ENCODE measurements around the gene ASPN.

The ASPN gene

GRCh38 chr9:92494856-92495255 is 12.6 kb upstream of the ASPN start:
- ChIA-PET CTCF (interaction anchor here (1.3 kb wide), 1 partner anchor 8 kb away, joined by 3 read pairs; no protein-coding TSS in a partner anchor), POLR2A (no interaction called here)
- DNase-seq (ENCODE audit: extremely low spot score) = no peak
- no peak for TF ChIP-seq L3MBTL2 (conservative IDR thresholded peaks at IDR 0.05)
- no peak for TF ChIP-seq SUZ12 (IDR thresholded peaks at IDR 0.05)
- TF ChIP-seq HDGF (IDR thresholded peaks at IDR 0.05; ENCODE audit: borderline replicate concordance) = no peak
- TF ChIP-seq PKNOX1 (IDR thresholded peaks at IDR 0.05) = no peak
- no peak for TF ChIP-seq ARNT (IDR thresholded peaks at IDR 0.05)
- no peak for TF ChIP-seq FOXA1 (IDR thresholded peaks at IDR 0.05)
- no peak for TF ChIP-seq ELF4 (IDR thresholded peaks at IDR 0.05)
- TF ChIP-seq CTBP1 (IDR thresholded peaks at IDR 0.05; ENCODE audit: borderline replicate concordance) = no peak
- no peak for TF ChIP-seq ZNF384 (IDR thresholded peaks at IDR 0.05)
- no peak for TF ChIP-seq BHLHE40 (IDR thresholded peaks at IDR 0.05; ENCODE audit: borderline replicate concordance)

- POLR2A ChIA-PET = no interaction called here
- no peak for TF ChIP-seq PKNOX1 (IDR thresholded peaks at IDR 0.05)
- TF ChIP-seq NFRKB (IDR thresholded peaks at IDR 0.05) = no peak
- no peak for TF ChIP-seq L3MBTL2 (conservative IDR thresholded peaks at IDR 0.05)
- no peak for TF ChIP-seq CTBP1 (IDR thresholded peaks at IDR 0.05; ENCODE audit: borderline replicate concordance)
- TF ChIP-seq FOXK2 (IDR thresholded peaks at IDR 0.05) = no peak
- no peak for TF ChIP-seq TARDBP (IDR thresholded peaks at IDR 0.05)
- no peak for TF ChIP-seq ELF4 (IDR thresholded peaks at IDR 0.05)
- no peak for TF ChIP-seq HDGF (IDR thresholded peaks at IDR 0.05; ENCODE audit: borderline replicate concordance)
- TF ChIP-seq BHLHE40 (IDR thresholded peaks at IDR 0.05; ENCODE audit: borderline replicate concordance) = no peak
- no peak for TF ChIP-seq FOXM1 (IDR thresholded peaks at IDR 0.05; ENCODE audit: borderline replicate concordance)
- TF ChIP-seq ZNF384 (IDR thresholded peaks at IDR 0.05) = no peak
- no peak for TF ChIP-seq ARNT (IDR thresholded peaks at IDR 0.05)
- no peak for TF ChIP-seq LEF1 (IDR thresholded peaks at IDR 0.05; ENCODE audit: borderline replicate concordance)
- no peak for TF ChIP-seq SP1 (IDR thresholded peaks at IDR 0.05)
- TF ChIP-seq SUZ12 (IDR thresholded peaks at IDR 0.05) = no peak
- TF ChIP-seq FOXA1 (IDR thresholded peaks at IDR 0.05) = no peak
- no peak for DNase-seq (ENCODE audit: extremely low spot score)
- CTCF ChIA-PET = no interaction called here
These were observed 11.6 kb upstream of the ASPN start for GRCh38 chr9:92493749-92494387.

- TF ChIP-seq HDGF (IDR thresholded peaks at IDR 0.05; ENCODE audit: borderline replicate concordance) (no peak), FOXK2 (IDR thresholded peaks at IDR 0.05) (no peak), LEF1 (IDR thresholded peaks at IDR 0.05; ENCODE audit: borderline replicate concordance) (no peak), TARDBP (IDR thresholded peaks at IDR 0.05) (no peak), NFRKB (IDR thresholded peaks at IDR 0.05) (no peak), FOXM1 (IDR thresholded peaks at IDR 0.05; ENCODE audit: borderline replicate concordance) (no peak), CTBP1 (IDR thresholded peaks at IDR 0.05; ENCODE audit: borderline replicate concordance) (no peak), ZNF384 (IDR thresholded peaks at IDR 0.05) (no peak), FOXA1 (IDR thresholded peaks at IDR 0.05) (no peak), BHLHE40 (IDR thresholded peaks at IDR 0.05; ENCODE audit: borderline replicate concordance) (no peak), L3MBTL2 (conservative IDR thresholded peaks at IDR 0.05) (no peak), SP1 (IDR thresholded peaks at IDR 0.05) (no peak), ELF4 (IDR thresholded peaks at IDR 0.05) (no peak)
- POLR2A ChIA-PET = no interaction called here
- no peak for DNase-seq (ENCODE audit: extremely low spot score)
- CTCF ChIA-PET = no interaction called here
These were observed 10.6 kb upstream of the ASPN start for GRCh38 chr9:92492781-92493401.

GRCh38 chr9:92488681-92489550 is 6.6 kb upstream of the ASPN start:
- TF ChIP-seq ELF4 (IDR thresholded peaks at IDR 0.05) (no peak), FOXK2 (IDR thresholded peaks at IDR 0.05) (no peak), PKNOX1 (IDR thresholded peaks at IDR 0.05) (no peak)
- no peak for DNase-seq (ENCODE audit: extremely low spot score)
- ChIA-PET POLR2A (no interaction called here), CTCF (no interaction called here)

GRCh38 chr9:92486371-92486770 is 4.1 kb upstream of the ASPN start:
- ChIA-PET POLR2A (no interaction called here), CTCF (interaction anchor here (1.0 kb wide), 1 partner anchor 9 kb away, joined by 3 read pairs; no protein-coding TSS in a partner anchor)
- DNase-seq (ENCODE audit: extremely low spot score) = no peak
- TF ChIP-seq FOXA1 (IDR thresholded peaks at IDR 0.05) (no peak), NFRKB (IDR thresholded peaks at IDR 0.05) (no peak), CTBP1 (IDR thresholded peaks at IDR 0.05; ENCODE audit: borderline replicate concordance) (no peak), ELF4 (IDR thresholded peaks at IDR 0.05) (no peak), PKNOX1 (IDR thresholded peaks at IDR 0.05) (no peak), TARDBP (IDR thresholded peaks at IDR 0.05) (no peak), L3MBTL2 (conservative IDR thresholded peaks at IDR 0.05) (no peak), FOXK2 (IDR thresholded peaks at IDR 0.05) (no peak), HDGF (IDR thresholded peaks at IDR 0.05; ENCODE audit: borderline replicate concordance) (no peak), ZNF384 (IDR thresholded peaks at IDR 0.05) (no peak), LEF1 (IDR thresholded peaks at IDR 0.05; ENCODE audit: borderline replicate concordance) (no peak), ARNT (IDR thresholded peaks at IDR 0.05) (no peak), BHLHE40 (IDR thresholded peaks at IDR 0.05; ENCODE audit: borderline replicate concordance) (no peak), FOXM1 (IDR thresholded peaks at IDR 0.05; ENCODE audit: borderline replicate concordance) (no peak), SUZ12 (IDR thresholded peaks at IDR 0.05) (no peak), SP1 (IDR thresholded peaks at IDR 0.05) (no peak)
